ENCODE measurements around the gene C17orf113.

The C17orf113 gene

DNA sequence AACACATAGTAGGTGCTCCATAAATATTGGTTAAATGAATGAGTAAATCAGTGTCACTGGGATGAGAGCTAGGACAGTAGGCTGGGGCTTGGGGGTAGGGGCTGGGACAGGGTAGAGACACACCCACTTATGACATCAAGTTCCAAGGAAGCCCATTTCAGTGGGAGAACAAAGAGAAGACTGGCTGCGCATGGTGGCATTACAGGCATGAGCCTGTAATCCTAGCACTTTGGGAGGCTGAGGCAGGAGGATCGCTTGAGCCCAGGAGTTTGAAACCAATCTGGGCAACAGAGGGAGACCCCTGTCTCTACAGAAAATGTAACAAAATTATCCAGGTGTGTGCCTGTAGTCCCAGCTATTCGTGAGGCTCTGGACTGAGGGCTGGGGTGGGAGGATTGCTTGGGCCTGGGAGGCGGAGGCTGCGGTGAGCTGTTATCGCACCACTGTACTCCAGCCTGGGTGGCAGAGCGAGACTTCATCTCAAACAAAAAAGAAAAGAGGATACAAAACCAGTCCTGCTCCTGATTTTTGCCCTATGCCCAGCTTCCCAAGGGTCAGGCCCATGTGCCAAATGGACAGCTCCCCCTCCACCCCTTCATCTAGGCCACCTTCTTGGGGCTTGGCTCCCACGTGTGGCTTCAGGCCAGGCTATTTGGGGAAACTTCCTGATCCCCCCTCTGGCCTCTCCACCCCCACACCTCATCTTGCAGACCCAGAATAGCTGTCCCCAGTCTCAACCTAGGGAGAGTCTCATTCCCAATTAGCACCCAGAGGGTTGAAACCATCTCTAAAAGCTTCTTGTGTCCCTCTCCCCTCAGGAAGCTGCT is 40.8 kb upstream of the C17orf113 start:
- Histone ChIP-seq H3K9ac (ENCODE audit: insufficient read length, low read depth) (no peak overlapping the region), H3K4me1 (ENCODE audit: insufficient read depth, insufficient read length) (peaks cover 16% of the 10 kb centered on the region), H3K9me3 (ENCODE audit: insufficient read depth, low read length) (no peaks in the 10 kb centered on the region), H3K27me3 (ENCODE audit: insufficient read depth, insufficient read length) (no peaks in the 10 kb centered on the region), H3K4me3 (ENCODE audit: insufficient read length, low read depth) (no peak overlapping the region), H3K36me3 (ENCODE audit: insufficient read depth, insufficient read length, low read length) (no peaks in the 10 kb centered on the region)
- TF ChIP-seq ZNF274 (IDR thresholded peaks at IDR 0.05; ENCODE audit: low read depth, low read length) (no peak), YY1 (IDR thresholded peaks at IDR 0.05; ENCODE audit: insufficient read depth, insufficient read length) (no peak), SUZ12 (IDR thresholded peaks at IDR 0.05; ENCODE audit: extremely low read depth, insufficient read depth, insufficient read length) (no peak)
- DNase-seq (ENCODE audit: low read depth, low spot score), result no peak

- TF ChIP-seq YY1 (IDR thresholded peaks at IDR 0.05; ENCODE audit: insufficient read depth, insufficient read length), result no peak
- TF ChIP-seq ZNF274 (IDR thresholded peaks at IDR 0.05; ENCODE audit: low read depth, low read length), result no peak
- TF ChIP-seq SUZ12 (IDR thresholded peaks at IDR 0.05; ENCODE audit: extremely low read depth, insufficient read depth, insufficient read length), result no peak
- H3K36me3 ChIP-seq (ENCODE audit: insufficient read depth, insufficient read length, low read length), result no peaks in the 10 kb centered on the region
- no peaks in the 10 kb centered on the region for H3K27me3 ChIP-seq (ENCODE audit: insufficient read depth, insufficient read length)
- H3K4me1 ChIP-seq (ENCODE audit: insufficient read depth, insufficient read length), result peaks cover 13% of the 10 kb centered on the region
- DNase-seq (ENCODE audit: low read depth, low spot score), result no peak
- no peak overlapping the region for H3K9ac ChIP-seq (ENCODE audit: insufficient read length, low read depth)
- H3K9me3 ChIP-seq (ENCODE audit: insufficient read depth, low read length), result no peaks in the 10 kb centered on the region
- no peak overlapping the region for H3K4me3 ChIP-seq (ENCODE audit: insufficient read length, low read depth)
Measured at GRCh38 chr17:42088736-42089135, 38.3 kb upstream of the C17orf113 start.

- Histone ChIP-seq H3K9me3 (ENCODE audit: insufficient read depth, low read length) (no peaks in the 10 kb centered on the region), H3K4me3 (ENCODE audit: insufficient read length, low read depth) (no peak overlapping the region)
- TF ChIP-seq SUZ12 (IDR thresholded peaks at IDR 0.05; ENCODE audit: extremely low read depth, insufficient read depth, insufficient read length) (no peak), ZNF274 (IDR thresholded peaks at IDR 0.05; ENCODE audit: low read depth, low read length) (no peak), YY1 (IDR thresholded peaks at IDR 0.05; ENCODE audit: insufficient read depth, insufficient read length) (no peak)
Measured at GRCh38 chr17:42087736-42088705, 37.6 kb upstream of the C17orf113 start.

DNA sequence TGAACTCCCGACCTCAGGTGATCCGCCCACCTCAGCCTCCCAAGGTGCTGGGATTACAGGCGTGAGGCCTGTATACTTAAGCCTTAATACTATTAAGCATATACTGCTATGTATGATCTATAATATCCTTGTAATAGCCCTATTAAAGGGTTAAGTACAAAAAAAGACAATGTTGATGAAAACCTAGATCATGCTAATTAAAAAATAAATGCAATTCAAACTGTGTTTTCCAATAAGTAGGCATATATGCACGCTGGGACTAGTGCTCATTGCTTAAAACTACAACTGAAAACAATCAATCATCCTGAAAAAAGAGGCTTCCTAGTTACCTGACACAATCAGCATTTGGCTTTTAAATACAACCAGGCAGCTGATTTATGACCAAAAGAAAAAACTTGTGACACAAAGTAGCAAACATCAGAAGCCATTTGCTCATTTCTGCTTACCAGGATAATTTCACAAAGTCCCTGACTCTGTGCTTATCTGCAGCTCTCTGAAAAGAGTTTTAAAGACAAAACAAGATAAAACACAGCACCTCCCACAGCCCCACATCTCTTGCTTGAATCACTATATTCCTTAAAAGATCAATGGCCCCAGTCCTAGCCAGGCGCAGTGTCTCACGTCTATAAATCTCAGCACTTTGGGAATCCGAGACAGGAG is 36.8 kb upstream of the C17orf113 start:
- DNase-seq (ENCODE audit: low read depth, low spot score), result no peak
- no peak overlapping the region for H3K4me3 ChIP-seq (ENCODE audit: insufficient read length, low read depth)
- peaks cover 13% of the 10 kb centered on the region for H3K4me1 ChIP-seq (ENCODE audit: insufficient read depth, insufficient read length)
- H3K9ac ChIP-seq (ENCODE audit: insufficient read length, low read depth), result no peak overlapping the region
- no peaks in the 10 kb centered on the region for H3K36me3 ChIP-seq (ENCODE audit: insufficient read depth, insufficient read length, low read length)
- no peaks in the 10 kb centered on the region for H3K27me3 ChIP-seq (ENCODE audit: insufficient read depth, insufficient read length)
- H3K9me3 ChIP-seq (ENCODE audit: insufficient read depth, low read length), result no peaks in the 10 kb centered on the region
- TF ChIP-seq ZNF274 (IDR thresholded peaks at IDR 0.05; ENCODE audit: low read depth, low read length) (no peak), SUZ12 (IDR thresholded peaks at IDR 0.05; ENCODE audit: extremely low read depth, insufficient read depth, insufficient read length) (no peak), YY1 (IDR thresholded peaks at IDR 0.05; ENCODE audit: insufficient read depth, insufficient read length) (no peak)

More at GRCh38 chr17:42087736-42088705, 37.6 kb upstream of the C17orf113 start:
- H3K36me3 ChIP-seq (ENCODE audit: insufficient read depth, insufficient read length, low read length), result no peaks in the 10 kb centered on the region
- peaks cover 13% of the 10 kb centered on the region for H3K4me1 ChIP-seq (ENCODE audit: insufficient read depth, insufficient read length)
- no peak overlapping the region for H3K9ac ChIP-seq (ENCODE audit: insufficient read length, low read depth)
- DNase-seq (ENCODE audit: low read depth, low spot score), result no peak
- no peaks in the 10 kb centered on the region for H3K27me3 ChIP-seq (ENCODE audit: insufficient read depth, insufficient read length)

DNA sequence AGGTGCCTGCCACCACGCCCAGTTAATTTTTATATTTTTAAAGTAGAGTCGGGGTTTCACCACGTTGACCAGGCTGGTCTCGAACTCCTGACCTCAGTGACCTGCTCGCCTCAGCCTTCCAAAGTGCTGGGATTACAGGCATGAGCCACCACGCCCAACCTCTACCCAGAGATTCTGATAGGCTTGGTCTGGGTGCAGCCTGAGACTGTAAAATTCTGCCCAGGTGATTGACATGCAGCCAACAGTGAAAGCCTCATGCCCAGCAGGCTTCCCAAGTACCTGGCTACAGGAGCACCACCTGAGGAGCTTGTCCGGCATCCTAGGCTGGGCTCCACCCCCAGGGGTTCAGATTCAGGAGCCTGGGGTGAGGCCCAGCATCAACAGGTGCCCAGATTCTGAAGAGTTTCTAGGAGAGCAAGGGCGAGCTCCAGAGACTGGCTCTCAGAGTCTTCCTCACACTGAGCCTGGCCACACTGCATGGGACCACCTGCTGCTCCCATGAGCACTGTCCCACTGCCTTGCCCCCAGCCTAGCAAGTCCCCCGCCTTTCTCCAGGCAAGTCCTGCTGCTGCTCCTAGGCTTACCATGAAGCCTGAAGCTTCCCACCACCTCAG is 31.2 kb upstream of the C17orf113 start:
- no peak overlapping the region for H3K9ac ChIP-seq (ENCODE audit: insufficient read length, low read depth)
- DNase-seq (ENCODE audit: low read depth, low spot score), result no peak
- peaks cover 6% of the 10 kb centered on the region for H3K4me1 ChIP-seq (ENCODE audit: insufficient read depth, insufficient read length)
- TF ChIP-seq ZNF274 (IDR thresholded peaks at IDR 0.05; ENCODE audit: low read depth, low read length), result no peak
- TF ChIP-seq SUZ12 (IDR thresholded peaks at IDR 0.05; ENCODE audit: extremely low read depth, insufficient read depth, insufficient read length), result no peak
- H3K4me3 ChIP-seq (ENCODE audit: insufficient read length, low read depth), result no peak overlapping the region
- H3K9me3 ChIP-seq (ENCODE audit: insufficient read depth, low read length), result no peaks in the 10 kb centered on the region
- H3K27me3 ChIP-seq (ENCODE audit: insufficient read depth, insufficient read length), result no peaks in the 10 kb centered on the region
- no peaks in the 10 kb centered on the region for H3K36me3 ChIP-seq (ENCODE audit: insufficient read depth, insufficient read length, low read length)

DNA sequence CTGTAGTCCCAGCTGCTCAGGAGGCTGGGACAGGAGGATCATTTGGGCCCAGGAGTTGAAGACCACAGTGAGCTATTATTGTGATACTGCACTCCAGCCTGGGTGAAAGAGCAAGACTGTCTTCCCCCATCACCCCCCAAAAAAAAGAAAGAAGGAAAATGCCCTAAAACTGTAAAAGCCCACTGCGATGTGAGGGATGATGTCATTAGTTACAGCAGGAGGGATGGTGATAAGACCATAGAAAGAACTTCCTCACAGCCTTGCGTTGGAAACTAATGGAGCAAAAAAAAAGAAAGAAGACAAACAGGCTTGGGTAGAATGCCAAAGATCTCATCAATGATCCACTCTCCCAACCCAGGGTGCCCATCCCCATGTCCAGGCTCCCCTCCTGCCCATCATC is 29.1 kb upstream of the C17orf113 start:
- H3K4me3 ChIP-seq (ENCODE audit: insufficient read length, low read depth), result no peak overlapping the region
- H3K27me3 ChIP-seq (ENCODE audit: insufficient read depth, insufficient read length), result no peaks in the 10 kb centered on the region
- peaks cover 6% of the 10 kb centered on the region for H3K4me1 ChIP-seq (ENCODE audit: insufficient read depth, insufficient read length)
- no peak overlapping the region for H3K9ac ChIP-seq (ENCODE audit: insufficient read length, low read depth)
- TF ChIP-seq SUZ12 (IDR thresholded peaks at IDR 0.05; ENCODE audit: extremely low read depth, insufficient read depth, insufficient read length) (no peak), YY1 (IDR thresholded peaks at IDR 0.05; ENCODE audit: insufficient read depth, insufficient read length) (no peak), ZNF274 (IDR thresholded peaks at IDR 0.05; ENCODE audit: low read depth, low read length) (no peak)
- no peak for DNase-seq (ENCODE audit: low read depth, low spot score)
- H3K36me3 ChIP-seq (ENCODE audit: insufficient read depth, insufficient read length, low read length), result no peaks in the 10 kb centered on the region
- H3K9me3 ChIP-seq (ENCODE audit: insufficient read depth, low read length), result no peaks in the 10 kb centered on the region
